Endothelial cell of umbilical vein (primary cell): ENCODE data around the gene SLC35E2B.

ENCODE experiments used
- EZH2 ChIP-seq: IDR thresholded peaks from 2 replicates; pipeline ENCODE4 v1.6.1; 2012; ENCODE audit warnings: borderline replicate concordance, low read depth, mild to moderate bottlenecking, moderate library complexity, low read length, inconsistent platforms; ENCODE audit not compliant: severe bottlenecking
- FOS ChIP-seq: IDR thresholded peaks from 2 replicates; pipeline ENCODE4 v1.6.1; 2011; ENCODE audit warnings: mild to moderate bottlenecking, low read length, moderate library complexity, borderline replicate concordance; ENCODE audit not compliant: insufficient read depth
- POLR2A ChIP-seq: IDR thresholded peaks from 2 replicates; pipeline ENCODE4 v1.6.1; 2012; ENCODE audit warnings: low read depth, mild to moderate bottlenecking, control low read depth, low read length
- POLR2AphosphoS5 ChIP-seq: IDR thresholded peaks from 2 replicates; pipeline ENCODE4 v1.6.1; 2012; ENCODE audit warnings: low read depth, mild to moderate bottlenecking, control low read depth, low read length, moderate library complexity; ENCODE audit not compliant: insufficient read depth
- TF ChIP-seq, protein P1 (sequence below), 2 donors: IDR thresholded peaks; 1 replicate in 1 of 2; 2 replicates in 1 of 2; pipeline ENCODE4 v1.5.1; 2011; ENCODE audit warnings: low read length in 2 of 2, mild to moderate bottlenecking in 2 of 2, moderate library complexity in 2 of 2, control low read depth in 1 of 2, inconsistent platforms in 1 of 2, low read depth in 1 of 2; ENCODE audit not compliant: insufficient read depth in 1 of 2; ENCODE audit errors: extremely low read depth in 1 of 2

DNA sequence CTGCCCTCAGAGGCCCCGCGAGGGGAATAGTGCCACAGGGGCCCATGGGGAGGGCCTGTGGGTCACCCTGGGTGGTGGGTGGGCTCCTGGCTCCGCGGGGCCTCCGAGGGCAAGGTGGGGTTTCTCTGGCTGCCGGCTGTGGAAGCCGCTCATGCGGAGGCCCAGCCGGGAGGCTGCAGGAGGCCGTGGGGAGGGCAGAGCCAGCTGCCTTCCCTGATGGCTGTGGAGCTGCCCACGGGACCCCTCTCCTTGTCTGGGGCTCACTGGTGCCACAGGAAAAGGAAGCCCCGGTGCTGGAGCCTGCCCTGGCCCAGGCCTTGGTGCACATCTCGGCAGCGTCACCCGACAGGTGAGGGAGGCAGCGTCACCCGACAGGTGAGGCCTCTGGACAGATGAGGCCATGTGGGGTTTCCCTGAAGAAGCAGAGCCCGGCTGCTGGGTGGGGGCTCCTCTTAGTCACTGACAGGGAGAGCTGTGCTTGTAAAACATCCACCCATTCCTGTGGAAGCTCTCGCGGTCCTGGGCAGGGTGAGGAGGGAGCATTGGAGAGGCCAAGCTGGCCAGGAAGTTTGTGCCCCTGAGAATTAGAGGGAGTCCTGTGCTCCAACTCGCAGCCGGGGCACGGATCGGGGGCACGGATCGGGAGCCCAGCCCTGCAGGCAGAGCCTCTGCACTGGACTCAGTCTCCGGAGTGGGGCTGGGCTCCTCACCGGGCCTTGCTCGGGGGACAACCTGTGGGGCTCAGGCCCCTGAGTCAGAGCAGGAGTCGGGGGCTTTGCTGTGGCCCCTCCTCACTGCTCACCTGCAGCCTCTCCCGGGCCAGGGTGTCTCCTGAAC, 71.2 kb downstream of the SLC35E2B start:
- TF ChIP-seq, protein P1, sequence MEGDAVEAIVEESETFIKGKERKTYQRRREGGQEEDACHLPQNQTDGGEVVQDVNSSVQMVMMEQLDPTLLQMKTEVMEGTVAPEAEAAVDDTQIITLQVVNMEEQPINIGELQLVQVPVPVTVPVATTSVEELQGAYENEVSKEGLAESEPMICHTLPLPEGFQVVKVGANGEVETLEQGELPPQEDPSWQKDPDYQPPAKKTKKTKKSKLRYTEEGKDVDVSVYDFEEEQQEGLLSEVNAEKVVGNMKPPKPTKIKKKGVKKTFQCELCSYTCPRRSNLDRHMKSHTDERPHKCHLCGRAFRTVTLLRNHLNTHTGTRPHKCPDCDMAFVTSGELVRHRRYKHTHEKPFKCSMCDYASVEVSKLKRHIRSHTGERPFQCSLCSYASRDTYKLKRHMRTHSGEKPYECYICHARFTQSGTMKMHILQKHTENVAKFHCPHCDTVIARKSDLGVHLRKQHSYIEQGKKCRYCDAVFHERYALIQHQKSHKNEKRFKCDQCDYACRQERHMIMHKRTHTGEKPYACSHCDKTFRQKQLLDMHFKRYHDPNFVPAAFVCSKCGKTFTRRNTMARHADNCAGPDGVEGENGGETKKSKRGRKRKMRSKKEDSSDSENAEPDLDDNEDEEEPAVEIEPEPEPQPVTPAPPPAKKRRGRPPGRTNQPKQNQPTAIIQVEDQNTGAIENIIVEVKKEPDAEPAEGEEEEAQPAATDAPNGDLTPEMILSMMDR (IDR thresholded peaks at IDR 0.05; ENCODE audit: extremely low read depth in 1 of 2, insufficient read depth in 1 of 2, low read depth in 1 of 2, low read length in 2 of 2), result no peak
- TF ChIP-seq POLR2AphosphoS5 (no peak), EZH2 (no peak), POLR2A (no peak), FOS (no peak)
